ENCODE measurements around the gene LIPC.

Gene LIPC

DNA sequence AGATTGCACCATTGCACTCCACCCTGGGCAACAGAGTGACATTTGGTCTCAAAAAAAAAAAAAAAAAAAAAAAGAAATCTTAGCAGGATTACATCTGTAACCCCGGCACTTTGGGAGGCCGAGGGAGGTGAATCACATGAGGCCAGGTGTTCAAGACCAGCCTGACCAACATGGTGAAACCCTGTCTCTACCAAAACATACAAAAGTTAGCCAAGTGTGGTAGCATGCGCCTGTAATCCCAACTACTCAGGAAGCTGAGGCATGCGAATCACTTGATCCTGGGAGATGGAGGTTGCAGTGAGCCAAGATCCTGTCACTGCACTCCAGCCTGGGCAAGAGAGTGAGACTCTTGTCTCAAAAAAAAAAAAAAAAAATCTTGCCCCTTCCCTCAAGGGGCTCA lies 40.4 kb downstream of the LIPC start:
- ChIA-PET POLR2A (no interaction called here), CTCF (interaction anchor here (1.6 kb wide), 1 partner anchor 15 kb away, joined by 4 read pairs; no protein-coding TSS in a partner anchor)
- DNase-seq (ENCODE audit: low read depth, low spot score) = no peak
- TF ChIP-seq, protein P1, sequence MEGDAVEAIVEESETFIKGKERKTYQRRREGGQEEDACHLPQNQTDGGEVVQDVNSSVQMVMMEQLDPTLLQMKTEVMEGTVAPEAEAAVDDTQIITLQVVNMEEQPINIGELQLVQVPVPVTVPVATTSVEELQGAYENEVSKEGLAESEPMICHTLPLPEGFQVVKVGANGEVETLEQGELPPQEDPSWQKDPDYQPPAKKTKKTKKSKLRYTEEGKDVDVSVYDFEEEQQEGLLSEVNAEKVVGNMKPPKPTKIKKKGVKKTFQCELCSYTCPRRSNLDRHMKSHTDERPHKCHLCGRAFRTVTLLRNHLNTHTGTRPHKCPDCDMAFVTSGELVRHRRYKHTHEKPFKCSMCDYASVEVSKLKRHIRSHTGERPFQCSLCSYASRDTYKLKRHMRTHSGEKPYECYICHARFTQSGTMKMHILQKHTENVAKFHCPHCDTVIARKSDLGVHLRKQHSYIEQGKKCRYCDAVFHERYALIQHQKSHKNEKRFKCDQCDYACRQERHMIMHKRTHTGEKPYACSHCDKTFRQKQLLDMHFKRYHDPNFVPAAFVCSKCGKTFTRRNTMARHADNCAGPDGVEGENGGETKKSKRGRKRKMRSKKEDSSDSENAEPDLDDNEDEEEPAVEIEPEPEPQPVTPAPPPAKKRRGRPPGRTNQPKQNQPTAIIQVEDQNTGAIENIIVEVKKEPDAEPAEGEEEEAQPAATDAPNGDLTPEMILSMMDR (IDR thresholded peaks at IDR 0.05; ENCODE audit: insufficient read depth, low read length, missing control alignments) = no peak
- H3K4me3 ChIP-seq (ENCODE audit: low read depth, low read length) = no peak overlapping the region

DNA sequence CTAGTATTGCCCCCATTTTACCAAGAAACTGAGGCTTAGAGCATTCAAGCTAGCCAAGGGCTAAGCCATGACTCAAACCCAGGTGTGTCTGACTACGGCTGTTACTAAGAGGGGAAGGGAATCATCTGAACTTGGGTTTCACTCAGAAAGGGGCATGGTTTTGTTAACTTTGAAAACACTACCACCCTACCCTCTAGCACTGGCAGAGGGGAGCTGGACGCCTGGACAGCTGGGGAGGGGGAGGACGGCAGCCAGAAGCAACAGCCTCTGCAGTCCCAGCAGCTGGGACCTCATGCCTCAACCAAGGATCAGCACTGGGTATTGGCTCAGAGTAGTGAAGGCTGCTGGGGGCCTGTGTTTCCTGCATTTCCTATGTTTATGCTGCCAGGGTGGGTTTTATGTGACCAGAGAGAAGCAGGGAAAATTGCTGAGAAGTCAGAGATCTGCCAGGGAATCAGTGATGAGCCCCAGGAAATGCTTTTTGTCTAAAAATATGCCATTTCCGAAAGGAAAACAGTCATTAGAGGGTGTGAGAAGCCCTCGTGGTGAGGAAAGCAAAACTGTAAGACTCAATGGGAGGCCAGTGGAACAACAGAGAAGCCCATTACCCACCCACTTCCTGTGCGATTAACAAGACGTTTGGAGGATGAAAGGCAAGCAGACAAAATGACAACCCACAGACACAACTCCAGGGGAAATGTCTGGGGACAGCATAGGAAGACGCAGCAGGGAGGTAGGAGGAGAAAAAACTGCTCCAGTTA lies 41.2 kb downstream of the LIPC start:
- ChIA-PET CTCF (interaction anchor here (1.6 kb wide), 1 partner anchor 14 kb away, joined by 4 read pairs; no protein-coding TSS in a partner anchor), POLR2A (no interaction called here)
- DNase-seq (ENCODE audit: low read depth, low spot score) = no peak
- TF ChIP-seq, protein P1 (IDR thresholded peaks at IDR 0.05; ENCODE audit: insufficient read depth, low read length, missing control alignments) = no peak
- H3K4me3 ChIP-seq (ENCODE audit: low read depth, low read length) = no peak overlapping the region

DNA sequence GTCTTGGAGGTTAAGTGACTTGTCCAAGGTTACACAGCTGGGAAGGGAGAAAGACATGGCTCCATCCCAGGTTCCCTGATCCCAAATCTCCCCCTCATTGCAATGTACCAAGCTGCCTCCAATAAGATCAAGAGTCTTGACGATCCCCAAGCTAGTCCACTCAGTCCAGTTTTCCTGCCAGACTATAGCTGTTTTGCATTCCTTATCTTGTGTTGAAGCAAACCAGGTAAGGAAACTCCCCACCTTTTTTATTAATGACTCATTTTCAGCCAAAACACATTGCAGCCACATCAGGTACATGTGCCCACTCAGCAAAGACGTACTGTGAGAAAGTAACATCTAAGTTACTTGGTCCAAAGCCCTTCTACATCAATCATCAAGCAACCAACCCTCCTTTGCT lies 41.9 kb downstream of the LIPC start:
- peak; percentile 72 for DNase-seq (ENCODE audit: low read depth, low spot score)
- ChIA-PET POLR2A (no interaction called here), CTCF (no interaction called here)
- H3K4me3 ChIP-seq (ENCODE audit: low read depth, low read length) = no peak overlapping the region
- TF ChIP-seq, protein P1 (IDR thresholded peaks at IDR 0.05; ENCODE audit: insufficient read depth, low read length, missing control alignments) = no peak

DNA sequence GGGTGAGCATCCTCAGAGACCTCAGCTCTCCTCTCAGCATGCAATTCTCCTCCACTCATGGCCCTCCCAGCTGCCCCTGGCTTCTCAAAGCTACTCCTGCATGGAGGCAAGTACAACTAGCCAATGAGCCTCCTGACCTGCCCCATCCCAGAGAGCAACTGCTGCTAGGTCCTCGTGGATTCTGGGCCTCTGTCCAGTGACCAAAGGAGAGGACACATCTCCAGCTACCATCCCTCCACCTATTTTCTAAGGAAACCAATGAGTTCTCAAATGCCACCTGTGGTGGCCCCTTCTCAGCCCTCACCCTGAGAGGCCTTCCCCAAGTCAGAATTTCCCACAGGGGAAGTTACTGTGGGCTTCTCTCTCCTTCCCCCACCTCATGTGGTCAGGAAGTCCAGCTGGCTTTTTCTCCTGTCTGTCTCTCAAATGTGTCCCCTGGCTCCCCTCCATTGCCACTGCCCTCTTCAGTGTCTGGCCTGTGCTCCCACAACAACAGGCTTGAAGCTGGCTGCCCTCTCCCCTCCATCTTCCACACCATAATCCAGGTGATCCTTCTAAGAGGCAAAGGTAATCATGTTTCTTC lies 43.0 kb downstream of the LIPC start:
- H3K4me3 ChIP-seq (ENCODE audit: low read depth, low read length) = no peak overlapping the region

DNA sequence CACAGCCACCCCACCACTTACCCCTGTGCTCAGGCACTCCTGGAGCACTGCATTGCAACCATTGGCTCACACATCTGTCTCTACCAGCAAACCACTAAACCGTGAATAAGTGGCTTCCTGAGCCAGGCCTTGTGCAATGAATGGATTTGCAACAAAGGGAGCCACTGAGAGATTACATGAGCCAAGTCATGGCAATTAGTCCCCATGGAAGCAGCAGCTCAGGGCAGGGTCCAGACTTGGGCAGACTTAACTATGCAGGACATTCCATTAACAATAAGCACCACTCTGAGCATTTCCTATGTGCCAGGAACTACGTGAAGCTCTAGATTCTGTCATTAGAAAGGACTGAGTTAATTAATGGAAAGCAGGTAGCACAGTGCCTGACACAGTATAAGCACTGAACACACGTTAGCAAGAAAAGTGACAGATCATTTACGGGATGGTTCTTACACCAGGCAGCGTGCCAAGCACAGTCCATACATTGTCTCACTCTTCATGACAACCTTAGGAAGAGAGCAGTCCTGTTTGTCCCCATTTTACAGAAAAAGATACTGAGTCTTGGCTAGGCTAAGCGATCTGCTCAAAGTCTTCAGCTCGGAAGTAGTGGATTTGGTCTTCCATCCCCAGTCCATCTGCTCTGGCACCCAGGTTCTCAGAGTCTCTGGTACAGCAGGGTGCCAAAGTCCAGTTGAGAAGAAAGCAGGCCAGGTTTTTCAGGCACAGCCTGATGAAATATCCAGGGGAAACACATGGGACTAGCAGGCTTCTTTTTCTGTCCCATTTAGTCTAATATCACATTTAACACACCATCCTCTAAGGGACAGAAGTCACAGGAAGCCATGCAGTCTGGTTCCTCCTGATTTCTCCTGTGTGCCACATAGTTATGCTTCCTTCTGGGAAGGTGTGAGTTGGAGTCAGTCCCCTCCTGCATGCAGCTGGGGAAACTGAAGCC lies 44.1 kb downstream of the LIPC start:
- H3K4me3 ChIP-seq (ENCODE audit: low read depth, low read length) = no peak overlapping the region
- ChIA-PET CTCF (interaction anchor here (1.5 kb wide), 1 partner anchor 247 kb away, joined by 6 read pairs; no protein-coding TSS in a partner anchor), POLR2A (no interaction called here)
- TF ChIP-seq, protein P1 (IDR thresholded peaks at IDR 0.05; ENCODE audit: insufficient read depth, low read length, missing control alignments) = no peak
- DNase-seq (ENCODE audit: low read depth, low spot score) = peak; percentile 31

More for the DNA sequence above, 43.0 kb downstream of the LIPC start:
- ChIA-PET POLR2A (no interaction called here), CTCF (no interaction called here)
- TF ChIP-seq, protein P1 (IDR thresholded peaks at IDR 0.05; ENCODE audit: insufficient read depth, low read length, missing control alignments) = no peak
- DNase-seq (ENCODE audit: low read depth, low spot score) = no peak

Measured in AG04449 (cell line).